GM23248 (cell line): ENCODE data around the gene VNN1.

ENCODE experiments used
- EZH2 ChIP-seq: fragments of 200-600 bp; sonication (generic); IDR thresholded peaks from 2 replicates; pipeline ENCODE4 v1.6.1; 2018; ENCODE audit warnings: antibody characterized with exemption, mild to moderate bottlenecking; ENCODE audit not compliant: insufficient read depth, poor library complexity, severe bottlenecking
- EZH2phosphoT487 ChIP-seq: fragments of 200-600 bp; sonication (generic); IDR thresholded peaks from 2 replicates; pipeline ENCODE4 v1.6.1; 2018; ENCODE audit warnings: antibody characterized with exemption, moderate library complexity, mild to moderate bottlenecking, low read depth; ENCODE audit not compliant: insufficient read depth

- no peak for TF ChIP-seq EZH2
- TF ChIP-seq EZH2phosphoT487 = no peak
Observed at GRCh38 chr6:132693478-132693877, 20.4 kb downstream of the VNN1 start.
